ENCODE results near the gene ZNF469.
"Not testable (repeated sequence)": the region's sequence is repeated elsewhere in the genome, so short reads cannot be mapped to it uniquely, and the experiment has no call there.

The ZNF469 gene

DNA sequence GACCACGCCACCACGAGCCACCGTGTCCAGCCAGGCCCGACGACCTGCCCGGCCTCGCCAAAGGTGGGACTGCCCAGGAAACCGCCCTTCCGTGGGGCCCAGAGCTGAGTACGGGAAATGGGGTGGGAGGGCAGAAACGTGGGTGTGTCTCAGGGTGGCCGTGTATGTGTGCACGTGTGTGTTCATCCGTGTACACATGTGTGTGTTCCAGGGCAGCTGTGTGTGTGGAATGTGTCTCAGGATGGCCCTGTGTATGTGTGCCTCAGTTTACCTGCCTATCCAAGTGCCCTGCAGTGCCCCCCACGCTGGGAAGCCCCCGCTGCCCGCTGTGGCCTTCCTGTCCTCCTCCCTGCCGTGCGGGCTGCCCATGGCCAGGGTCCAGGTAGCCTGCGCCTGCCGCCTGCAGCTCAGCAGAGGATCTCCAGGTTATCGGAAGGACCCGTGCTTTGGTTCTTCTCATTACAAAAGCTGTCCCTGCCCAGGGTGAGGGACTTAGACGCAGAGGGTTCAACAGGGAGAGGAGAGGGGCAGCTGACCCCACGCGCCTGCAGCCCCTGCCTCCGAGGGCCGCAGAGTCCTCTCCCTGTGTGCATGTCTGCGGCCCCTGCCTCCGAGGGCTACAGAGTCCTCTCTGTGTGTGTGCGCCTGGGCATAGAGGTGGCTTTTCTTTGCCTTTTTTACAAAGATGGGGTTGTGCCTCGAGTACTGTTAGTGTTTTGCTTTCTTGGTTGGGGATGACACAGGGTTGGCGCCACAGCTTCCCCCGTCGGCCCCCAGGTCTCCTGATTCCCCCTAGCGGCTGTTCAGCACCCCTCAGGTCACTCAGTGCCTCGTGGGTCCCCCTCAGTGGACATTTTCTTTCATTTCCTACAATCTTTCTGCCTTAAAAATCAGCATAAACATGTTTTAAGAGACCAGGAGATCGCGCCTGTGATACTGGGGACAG lies 23.6 kb downstream of the ZNF469 start:
- TF ChIP-seq, protein P1, sequence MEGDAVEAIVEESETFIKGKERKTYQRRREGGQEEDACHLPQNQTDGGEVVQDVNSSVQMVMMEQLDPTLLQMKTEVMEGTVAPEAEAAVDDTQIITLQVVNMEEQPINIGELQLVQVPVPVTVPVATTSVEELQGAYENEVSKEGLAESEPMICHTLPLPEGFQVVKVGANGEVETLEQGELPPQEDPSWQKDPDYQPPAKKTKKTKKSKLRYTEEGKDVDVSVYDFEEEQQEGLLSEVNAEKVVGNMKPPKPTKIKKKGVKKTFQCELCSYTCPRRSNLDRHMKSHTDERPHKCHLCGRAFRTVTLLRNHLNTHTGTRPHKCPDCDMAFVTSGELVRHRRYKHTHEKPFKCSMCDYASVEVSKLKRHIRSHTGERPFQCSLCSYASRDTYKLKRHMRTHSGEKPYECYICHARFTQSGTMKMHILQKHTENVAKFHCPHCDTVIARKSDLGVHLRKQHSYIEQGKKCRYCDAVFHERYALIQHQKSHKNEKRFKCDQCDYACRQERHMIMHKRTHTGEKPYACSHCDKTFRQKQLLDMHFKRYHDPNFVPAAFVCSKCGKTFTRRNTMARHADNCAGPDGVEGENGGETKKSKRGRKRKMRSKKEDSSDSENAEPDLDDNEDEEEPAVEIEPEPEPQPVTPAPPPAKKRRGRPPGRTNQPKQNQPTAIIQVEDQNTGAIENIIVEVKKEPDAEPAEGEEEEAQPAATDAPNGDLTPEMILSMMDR (IDR thresholded peaks at IDR 0.05; ENCODE audit: low read depth, low read length): no peak
- H3K4me3 ChIP-seq (replicated peaks in 1 of 2; ENCODE audit: low read depth in 2 of 2, low read length in 2 of 2): no peak overlapping the region
- no peak for DNase-seq (ENCODE audit: low read depth in 2 of 2)

- no peak for DNase-seq (ENCODE audit: low read depth in 2 of 2)
- TF ChIP-seq, protein P1 (IDR thresholded peaks at IDR 0.05; ENCODE audit: low read depth, low read length): no peak
- no peak overlapping the region for H3K4me3 ChIP-seq (replicated peaks in 1 of 2; ENCODE audit: low read depth in 2 of 2, low read length in 2 of 2)
Observed at GRCh38 chr16:88407042-88407420, 24.3 kb downstream of the ZNF469 start.

DNA sequence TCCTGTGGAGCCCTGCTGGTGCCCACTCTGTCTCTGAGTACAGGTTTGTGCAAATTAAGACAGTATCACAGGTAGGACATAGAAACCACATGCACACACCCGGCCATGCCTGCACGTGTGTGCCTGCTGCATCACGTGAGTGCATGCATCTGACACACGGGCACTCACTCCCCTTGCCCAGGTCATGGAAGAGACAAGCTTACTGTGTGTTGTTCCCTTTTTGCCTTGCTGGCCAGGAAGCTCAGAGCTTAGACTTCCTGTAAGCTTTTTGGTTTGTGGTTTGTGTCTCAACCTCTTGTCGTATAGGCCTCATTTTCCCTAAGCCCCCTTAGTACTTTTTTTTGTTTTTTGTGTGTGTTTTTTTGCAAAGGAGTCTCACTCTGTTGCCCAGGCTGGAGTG lies 25.0 kb downstream of the ZNF469 start:
- TF ChIP-seq, protein P1 (IDR thresholded peaks at IDR 0.05; ENCODE audit: low read depth, low read length): no peak
- no peak for DNase-seq (ENCODE audit: low read depth in 2 of 2)
- no peak overlapping the region for H3K4me3 ChIP-seq (replicated peaks in 1 of 2; ENCODE audit: low read depth in 2 of 2, low read length in 2 of 2)

DNA sequence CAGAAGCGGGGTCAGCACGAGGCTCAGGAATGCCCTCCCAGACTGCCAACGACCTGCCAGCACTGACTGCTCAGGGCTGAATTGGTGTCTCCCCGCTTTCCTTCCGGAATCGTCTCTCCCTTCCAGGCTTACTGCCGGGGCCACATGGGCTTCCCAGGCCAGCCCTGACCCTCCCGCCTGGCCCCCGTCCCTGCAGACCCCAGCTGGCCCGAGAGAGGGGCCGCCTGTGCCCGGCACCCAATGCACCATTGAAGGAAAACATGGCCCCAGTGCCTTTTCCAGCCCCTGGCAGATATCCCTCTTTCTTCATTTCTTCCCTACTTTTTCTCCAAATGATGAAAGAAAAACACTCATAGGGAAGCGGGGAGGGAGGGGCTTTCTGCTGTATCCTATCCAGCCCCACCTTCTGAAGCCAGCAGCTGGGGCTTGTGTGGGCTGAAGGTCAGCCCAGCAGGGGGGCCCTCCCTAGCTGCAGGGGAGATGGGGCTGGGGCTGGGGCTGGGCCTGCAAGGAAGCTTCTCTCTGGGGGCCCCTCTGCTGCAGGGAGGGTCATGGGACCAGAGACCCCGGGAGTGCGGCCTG lies 25.9 kb downstream of the ZNF469 start:
- H3K4me3 ChIP-seq (replicated peaks in 1 of 2; ENCODE audit: low read depth in 2 of 2, low read length in 2 of 2): no peak overlapping the region
- TF ChIP-seq, protein P1 (IDR thresholded peaks at IDR 0.05; ENCODE audit: low read depth, low read length): no peak
- no peak for DNase-seq (ENCODE audit: low read depth in 2 of 2)

GRCh38 chr16:88409296-88410065 lies 26.7 kb downstream of the ZNF469 start:
- H3K4me3 ChIP-seq (replicated peaks in 1 of 2; ENCODE audit: low read depth in 2 of 2, low read length in 2 of 2): no peak overlapping the region
- no peak for DNase-seq (ENCODE audit: low read depth in 2 of 2)
- TF ChIP-seq, protein P1 (IDR thresholded peaks at IDR 0.05; ENCODE audit: low read depth, low read length): no peak

DNA sequence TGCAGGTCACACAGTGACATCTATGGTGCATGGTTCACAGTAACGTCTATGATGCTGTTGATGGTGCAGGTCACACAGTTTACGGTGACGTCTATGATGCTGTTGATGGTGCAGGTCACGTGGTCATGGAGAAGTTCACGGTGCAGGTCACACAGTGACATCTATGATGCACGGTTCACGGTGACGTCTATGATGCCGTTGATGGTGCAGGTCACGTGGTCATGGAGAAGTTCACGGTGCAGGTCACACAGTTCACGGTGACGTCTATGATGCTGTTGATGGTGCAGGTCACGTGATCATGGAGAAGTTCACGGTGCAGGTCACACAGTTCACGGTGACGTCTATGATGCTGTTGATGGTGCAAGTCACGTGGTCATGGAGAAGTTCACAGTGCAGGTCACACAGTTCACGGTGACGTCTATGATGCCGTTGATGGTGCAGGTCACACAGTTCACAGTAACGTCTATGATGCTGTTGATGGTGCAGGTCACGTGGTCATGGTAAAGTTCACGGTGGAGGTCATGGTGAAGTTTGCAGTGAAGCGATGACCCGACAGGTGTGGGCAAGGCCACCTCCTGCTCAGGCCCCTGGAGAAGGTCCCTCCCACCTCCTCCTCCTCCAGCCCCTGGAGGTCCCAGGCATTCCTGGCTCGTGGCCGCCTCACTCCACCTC lies 27.7 kb downstream of the ZNF469 start:
- not testable (repeated sequence) for H3K4me3 ChIP-seq (replicated peaks in 1 of 2; ENCODE audit: low read depth in 2 of 2, low read length in 2 of 2); DNase-seq (ENCODE audit: low read depth in 2 of 2)

Data from cardiac fibroblast (primary cell).